COLO668 (cell line): ENCODE results near the gene AMN.

Experiments
- DNase-seq: peaks from one replicate; lab custom pipeline; 2025; ENCODE audit not compliant: unreplicated experiment; lab: John Stamatoyannopoulos, UW

The AMN gene

GRCh38 chr14:102927878-102928411 lies 5.5 kb downstream of the AMN start:
- DNase-seq = peak; percentile 41

- DNase-seq = peak; percentile 88
Observed at GRCh38 chr14:102928412-102929240, 6.2 kb downstream of the AMN start.

GRCh38 chr14:102929241-102930137 lies 7.0 kb downstream of the AMN start:
- DNase-seq = no peak

GRCh38 chr14:102930138-102930752 lies 7.8 kb downstream of the AMN start:
- DNase-seq = peak; percentile 51

GRCh38 chr14:102930753-102931579 lies 8.5 kb downstream of the AMN start:
- peak; percentile 42 for DNase-seq

- no peak for DNase-seq
Observed at GRCh38 chr14:102931580-102932285, 9.3 kb downstream of the AMN start.

GRCh38 chr14:102932484-102933248 lies 10.2 kb downstream of the AMN start:
- no peak for DNase-seq

- DNase-seq = peak; percentile 17
Observed at GRCh38 chr14:102933618-102934231, 11.3 kb downstream of the AMN start.

GRCh38 chr14:102935756-102936155 lies 13.3 kb downstream of the AMN start:
- DNase-seq = no peak

- no peak for DNase-seq
Observed at GRCh38 chr14:102937331-102938175, 15.1 kb downstream of the AMN start.

GRCh38 chr14:102938191-102938590 lies 15.7 kb downstream of the AMN start:
- no peak for DNase-seq

GRCh38 chr14:102939329-102939728 lies 16.9 kb downstream of the AMN start:
- DNase-seq = no peak

- DNase-seq = no peak
Observed at GRCh38 chr14:102939820-102940561, 17.5 kb downstream of the AMN start.

- no peak for DNase-seq
Observed at GRCh38 chr14:102940729-102941362, 18.4 kb downstream of the AMN start.

- DNase-seq = peak; percentile 31
Observed at GRCh38 chr14:102941419-102942011, 19.1 kb downstream of the AMN start.

GRCh38 chr14:102942069-102942468 lies 19.6 kb downstream of the AMN start:
- no peak for DNase-seq
